GM21723 (cell line): ENCODE data around the gene TENM4.

Source experiments
- ATAC-seq: cut with Tn5 transposase; IDR thresholded peaks from one replicate; pipeline ENCODE4 v1.9.1; 2021; ENCODE audit warnings: mild to moderate bottlenecking, moderate library complexity; ENCODE audit not compliant: unreplicated experiment

The TENM4 gene

GRCh38 chr11:79261684-79262083, 179.1 kb downstream of the TENM4 start:
- ATAC-seq: no peak

GRCh38 chr11:79259800-79260199, 181.0 kb downstream of the TENM4 start:
- ATAC-seq: no peak

GRCh38 chr11:79258576-79258975, 182.3 kb downstream of the TENM4 start:
- no peak for ATAC-seq

DNA sequence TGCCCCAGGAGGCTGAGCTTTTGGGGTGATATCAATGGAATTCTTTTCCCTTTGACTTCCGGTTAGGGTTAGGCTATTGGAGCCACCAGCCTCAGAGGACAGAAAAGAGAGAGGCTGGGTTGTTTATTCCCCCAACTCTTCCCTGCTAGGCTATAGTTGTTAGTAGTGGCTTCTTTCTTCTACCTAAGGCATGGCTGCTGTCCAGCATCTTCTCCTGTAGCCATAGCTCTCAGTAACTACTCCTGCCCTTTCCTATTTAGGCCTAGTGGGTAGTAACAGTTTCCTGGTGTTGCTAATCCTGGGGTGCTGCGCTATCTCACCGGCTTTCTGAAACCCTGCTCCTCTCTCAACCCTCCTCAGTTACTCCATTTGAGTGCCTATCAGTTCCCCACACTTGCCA, 184.9 kb downstream of the TENM4 start:
- no peak for ATAC-seq

DNA sequence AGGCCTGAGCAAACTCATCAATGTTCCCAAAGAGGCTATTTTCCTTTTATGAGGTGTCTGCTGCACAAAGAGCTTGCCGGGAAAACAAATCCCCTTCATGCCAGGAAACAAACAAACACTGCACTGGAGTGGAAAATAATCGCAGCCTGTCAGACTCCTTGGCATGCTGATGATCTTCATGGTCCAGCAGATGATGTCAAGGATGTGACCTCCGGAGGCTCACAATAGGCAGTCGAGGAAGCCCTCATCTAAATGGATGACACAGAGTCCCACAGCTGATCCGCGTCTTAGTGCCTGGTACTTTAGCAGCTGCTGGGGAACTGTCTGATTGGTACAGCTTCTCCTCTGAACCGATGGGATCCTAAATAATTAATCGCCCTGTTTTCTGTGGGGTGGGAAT, 187.6 kb downstream of the TENM4 start:
- ATAC-seq: no peak

DNA sequence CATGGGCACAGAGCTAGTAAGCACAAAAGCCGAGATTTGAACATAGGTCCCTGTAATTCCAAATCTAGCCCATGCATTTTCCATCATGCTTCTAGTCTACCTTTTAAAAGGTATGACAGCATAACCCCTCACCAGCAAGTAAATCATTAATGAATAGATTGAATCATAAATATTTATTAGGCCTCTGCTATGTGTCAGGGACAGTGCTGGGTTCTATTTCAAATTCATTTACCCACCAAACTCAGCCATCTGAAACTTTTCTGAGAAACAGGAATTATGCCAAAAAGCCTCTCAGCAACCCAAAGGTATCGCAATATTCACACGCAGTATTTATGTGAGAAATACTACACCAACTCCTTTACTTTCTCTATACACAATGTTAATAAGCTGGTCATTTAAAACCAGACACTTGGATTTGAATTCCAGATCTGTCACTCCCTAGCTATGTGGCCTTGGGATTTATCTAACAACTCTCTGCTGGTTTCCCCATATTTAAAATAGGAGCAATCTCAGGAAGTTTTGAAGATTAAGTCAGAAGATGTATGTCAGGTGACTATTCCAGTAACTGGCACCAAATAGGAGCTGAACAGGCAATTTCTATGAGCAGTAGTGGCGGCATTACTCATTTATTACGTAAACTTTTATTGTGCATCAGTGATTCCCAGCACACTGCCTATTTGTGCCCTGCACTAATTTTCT, 191.4 kb downstream of the TENM4 start:
- no peak for ATAC-seq

- ATAC-seq: no peak
Measured at GRCh38 chr11:79244798-79245197, 196.0 kb downstream of the TENM4 start.

DNA sequence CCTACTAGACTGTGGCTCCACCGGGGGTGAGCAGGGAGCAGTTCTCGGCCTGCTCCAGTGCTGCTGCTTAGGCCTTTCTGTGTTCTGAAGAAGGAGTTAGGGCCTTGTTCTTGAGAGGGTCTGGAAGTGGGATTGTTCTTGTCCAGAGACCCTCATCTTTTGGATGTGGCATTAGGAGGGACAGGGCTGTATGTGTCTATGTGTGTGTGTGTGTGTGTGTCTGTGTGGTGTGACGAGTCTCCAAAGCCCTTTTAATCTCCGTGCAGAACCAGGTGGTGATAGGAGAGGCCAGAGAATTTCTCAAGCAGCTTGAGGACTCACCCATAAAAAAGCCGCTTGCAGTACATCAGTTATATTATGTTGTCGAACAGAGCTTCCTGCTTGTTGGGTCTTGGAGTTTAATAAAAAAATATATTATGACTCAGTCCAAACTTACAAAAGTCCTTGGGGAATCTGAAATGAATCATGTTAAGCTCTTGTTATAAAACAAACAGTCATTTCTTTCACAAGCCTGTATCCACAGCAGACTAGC, 196.5 kb downstream of the TENM4 start:
- ATAC-seq: no peak

DNA sequence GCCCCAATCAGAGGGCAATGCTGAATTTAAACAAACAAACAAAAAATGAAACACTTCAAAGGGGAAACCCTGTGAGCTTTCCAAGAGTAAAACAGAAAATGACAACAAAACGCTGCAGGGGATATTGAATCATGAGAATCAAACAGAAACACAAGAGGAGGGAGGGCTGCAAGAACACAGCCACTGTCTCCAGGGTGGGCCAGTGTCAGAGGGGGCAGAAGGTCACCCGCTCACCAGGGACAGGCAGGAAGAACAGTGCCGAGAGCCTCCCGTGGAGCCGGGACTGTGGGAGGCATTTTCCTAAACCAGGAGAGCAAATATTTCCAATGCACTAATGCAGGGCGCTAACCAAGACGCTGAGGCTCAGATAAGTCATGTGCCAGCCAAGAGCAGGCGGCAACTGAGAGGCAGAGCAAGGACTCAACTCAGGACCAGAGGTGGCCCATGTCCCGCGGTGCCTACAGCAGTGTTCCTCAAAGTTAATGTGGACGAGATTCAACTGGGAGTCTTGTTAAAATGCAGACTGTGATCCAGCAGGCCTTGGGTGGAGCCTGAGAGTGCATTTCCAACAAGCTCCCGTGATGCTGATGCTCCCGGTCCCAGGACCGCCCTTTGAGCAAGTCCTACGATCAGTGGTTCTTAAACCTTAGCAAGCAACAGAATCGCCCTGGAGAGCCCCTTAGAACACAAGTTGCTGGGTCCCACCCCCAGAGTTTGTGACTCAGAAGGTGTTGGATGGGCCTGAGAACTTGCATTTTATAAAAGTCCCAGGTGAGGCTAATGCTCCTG, 197.2 kb downstream of the TENM4 start:
- no peak for ATAC-seq

DNA sequence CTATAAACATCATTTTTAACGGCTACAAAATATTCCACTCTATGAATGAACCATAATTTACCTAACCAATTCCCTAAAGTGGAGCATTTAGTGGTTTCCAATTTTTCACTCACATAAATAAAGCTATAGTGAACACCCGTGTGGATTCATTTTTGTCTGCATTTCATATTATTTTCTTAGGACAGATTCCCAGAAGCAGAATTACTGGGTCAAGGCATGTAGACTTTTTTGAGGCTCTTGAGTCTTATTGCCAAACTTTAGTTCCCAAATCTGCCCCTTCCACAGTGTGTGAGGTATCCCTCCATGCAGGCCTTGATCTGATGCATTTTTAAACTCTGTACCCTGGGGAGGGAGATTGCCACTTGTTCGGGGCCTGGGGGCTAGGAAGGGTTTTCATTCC, 198.2 kb downstream of the TENM4 start:
- ATAC-seq: no peak

DNA sequence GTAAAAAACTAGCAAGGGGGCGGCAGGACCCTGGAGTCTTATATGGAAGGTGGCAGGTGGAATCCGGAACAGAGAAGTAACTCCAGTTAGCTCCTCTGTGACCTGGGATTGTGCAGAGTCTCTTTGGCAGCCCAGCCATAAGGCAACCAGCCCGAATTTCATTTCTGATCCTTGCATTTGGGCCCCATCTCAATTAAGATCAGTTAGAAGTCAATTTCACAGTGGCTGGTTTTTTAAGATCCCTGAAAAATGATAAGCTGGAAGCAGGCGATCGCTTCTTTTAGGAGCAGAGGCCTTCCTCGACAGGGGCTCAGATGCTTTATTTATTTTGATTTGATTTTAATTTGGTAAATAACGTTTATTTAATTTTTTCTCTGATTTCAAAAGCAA, 199.0 kb downstream of the TENM4 start:
- ATAC-seq: no peak

DNA sequence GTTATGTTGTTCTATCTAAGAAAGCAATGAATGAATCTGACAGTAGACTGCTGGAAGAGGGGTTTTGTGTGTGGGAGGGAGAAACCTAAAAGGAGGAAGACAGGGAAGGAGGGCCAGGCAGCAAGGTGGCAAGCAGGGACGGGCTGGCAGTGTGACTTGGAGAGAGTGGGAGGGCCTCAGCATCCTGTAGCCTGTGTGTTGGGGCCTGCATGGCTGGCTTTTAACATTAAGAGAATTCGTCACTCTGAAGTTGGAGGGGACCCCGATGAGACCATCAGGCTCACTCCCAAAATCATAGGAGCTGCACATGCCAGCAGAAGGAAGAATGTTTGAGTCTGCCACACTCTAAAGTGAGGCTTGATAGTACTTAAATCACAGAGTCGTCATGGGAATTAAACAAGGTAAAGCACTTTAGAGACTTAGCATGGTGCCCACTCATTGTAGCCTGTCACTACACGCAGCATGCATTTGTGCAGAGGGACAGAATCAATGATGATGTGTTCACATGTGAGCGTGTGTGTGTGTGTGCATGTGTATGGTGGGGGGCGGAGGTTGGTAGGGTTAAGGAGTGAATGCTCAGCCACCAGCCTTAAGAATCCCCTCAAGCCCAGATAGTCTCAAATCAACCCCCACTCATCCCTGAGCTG, 199.5 kb downstream of the TENM4 start:
- no peak for ATAC-seq

DNA sequence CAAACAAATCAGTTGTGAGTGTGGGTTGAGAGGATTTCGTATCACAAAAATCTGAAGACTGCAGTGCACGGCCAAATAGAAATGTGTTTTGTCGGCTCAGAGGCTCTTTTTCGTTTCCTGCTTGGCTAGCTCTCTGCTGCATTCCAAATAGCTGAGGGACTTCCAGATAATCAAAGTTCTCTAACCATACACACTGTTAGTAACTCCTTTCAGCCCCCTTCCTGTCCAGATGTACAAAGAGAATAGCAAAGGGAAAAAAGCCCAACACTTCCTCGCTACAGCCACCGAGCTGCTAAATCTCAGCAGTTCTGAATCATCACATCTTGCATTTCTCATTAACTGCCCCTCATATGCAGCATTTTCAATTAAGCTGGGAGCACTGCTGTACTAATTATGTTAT, 203.1 kb downstream of the TENM4 start:
- no peak for ATAC-seq

DNA sequence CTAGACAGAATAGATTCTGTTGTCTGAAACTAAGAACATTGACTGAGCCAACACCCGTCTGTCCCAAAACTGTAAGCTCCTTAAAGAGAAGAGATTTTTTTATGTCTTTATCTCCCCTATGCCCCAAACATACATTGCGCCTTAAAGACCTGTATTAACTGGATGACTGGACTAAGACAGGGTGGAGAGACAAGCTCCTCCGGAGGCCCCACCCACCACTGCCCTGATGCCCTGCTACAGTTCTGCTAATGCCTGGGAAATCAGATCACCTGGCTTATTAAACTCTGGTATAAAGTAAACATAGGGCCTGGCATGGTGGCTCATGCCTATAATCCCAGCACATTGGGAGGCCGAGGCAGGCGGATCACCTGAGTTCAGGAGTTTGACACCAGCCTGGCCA, 203.7 kb downstream of the TENM4 start:
- no peak for ATAC-seq

- no peak for ATAC-seq
Measured at GRCh38 chr11:79236541-79236971, 204.3 kb downstream of the TENM4 start.

DNA sequence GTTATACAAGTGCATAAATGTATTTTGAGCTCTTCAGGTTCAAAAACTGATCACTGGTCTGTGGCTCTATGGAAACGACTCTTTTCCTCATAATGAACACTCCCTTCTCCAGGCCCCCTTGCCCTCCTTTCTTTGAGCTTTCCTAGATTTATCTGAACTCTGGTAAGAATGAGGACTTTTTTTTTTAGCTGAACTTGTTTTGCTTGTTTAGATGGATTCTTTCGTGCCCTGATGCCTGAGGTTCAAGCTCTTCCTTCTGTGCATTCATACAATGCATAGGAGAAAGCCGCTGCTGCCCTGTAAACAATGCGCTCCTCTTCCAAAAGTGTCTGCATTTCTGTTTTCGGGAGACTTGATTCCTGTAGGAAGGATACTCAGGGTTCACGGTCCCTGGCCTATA, 205.1 kb downstream of the TENM4 start:
- no peak for ATAC-seq

- no peak for ATAC-seq
Measured at GRCh38 chr11:79232346-79232745, 208.5 kb downstream of the TENM4 start.

- no peak for ATAC-seq
Measured at GRCh38 chr11:79229047-79229446, 211.8 kb downstream of the TENM4 start.

DNA sequence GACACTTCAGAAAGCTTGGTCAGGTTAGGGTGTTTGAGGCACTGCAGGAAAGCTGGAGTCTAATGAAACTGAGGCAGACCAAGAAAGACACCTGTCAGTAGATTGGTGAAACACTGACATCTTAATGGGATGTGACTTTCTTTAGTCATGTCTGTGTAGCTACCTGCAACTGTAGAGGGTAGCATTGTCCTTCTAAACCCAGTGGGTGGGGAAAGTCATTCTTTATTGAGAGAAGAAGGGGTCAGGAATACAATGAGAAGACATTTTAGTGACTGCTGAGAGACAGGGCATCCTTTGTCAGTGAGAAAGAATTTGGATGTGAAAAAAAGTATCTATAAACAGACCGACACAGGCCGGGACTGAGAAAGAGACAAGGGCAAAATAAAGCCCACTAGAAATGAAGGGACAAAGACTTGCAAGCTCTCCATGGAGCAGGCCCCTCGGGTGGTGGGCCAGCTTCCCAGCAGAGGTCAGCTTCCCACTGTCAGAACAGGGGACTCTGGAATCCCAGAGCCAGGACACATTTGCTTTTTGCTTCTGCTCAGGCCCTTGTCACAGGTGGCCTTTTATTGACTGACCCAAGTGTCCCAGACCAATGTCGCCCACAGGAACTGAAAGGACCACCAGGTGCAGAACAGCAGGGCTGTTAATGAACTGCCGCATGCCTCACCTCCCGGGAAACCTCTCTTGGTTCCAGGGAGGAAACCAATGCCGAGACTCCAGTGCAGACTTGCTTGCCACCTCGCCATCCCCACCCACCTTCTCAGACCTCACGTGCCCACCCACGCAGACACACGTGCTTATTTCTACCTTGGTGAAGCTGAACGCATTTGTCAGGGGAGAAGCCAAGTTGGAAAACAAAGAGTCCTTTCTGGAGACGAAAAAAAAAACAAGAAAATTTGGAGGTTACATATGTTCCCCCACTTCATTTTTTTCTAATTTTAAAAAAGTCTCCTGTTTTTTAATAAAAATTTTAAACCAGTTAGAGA, 212.8 kb downstream of the TENM4 start:
- no peak for ATAC-seq

DNA sequence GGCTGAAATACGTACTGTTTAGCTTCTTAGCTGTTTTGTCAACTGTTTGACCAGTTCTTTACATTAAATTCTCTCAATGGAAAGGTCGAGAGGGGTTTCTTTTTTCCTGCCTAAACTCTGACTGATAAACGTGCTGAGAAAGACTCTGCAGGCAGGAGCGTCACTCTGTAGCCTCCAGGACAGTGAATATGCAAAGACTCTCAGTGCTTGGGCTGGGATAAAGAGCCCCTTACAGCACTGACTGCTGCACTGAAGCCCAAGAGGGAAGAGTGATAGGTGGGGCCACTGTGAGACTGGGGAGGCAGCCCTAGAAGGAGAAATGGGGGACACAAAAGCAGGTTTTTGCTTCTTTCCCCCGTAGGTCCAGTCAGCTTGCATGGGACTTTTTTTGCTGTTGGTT, 213.5 kb downstream of the TENM4 start:
- no peak for ATAC-seq

DNA sequence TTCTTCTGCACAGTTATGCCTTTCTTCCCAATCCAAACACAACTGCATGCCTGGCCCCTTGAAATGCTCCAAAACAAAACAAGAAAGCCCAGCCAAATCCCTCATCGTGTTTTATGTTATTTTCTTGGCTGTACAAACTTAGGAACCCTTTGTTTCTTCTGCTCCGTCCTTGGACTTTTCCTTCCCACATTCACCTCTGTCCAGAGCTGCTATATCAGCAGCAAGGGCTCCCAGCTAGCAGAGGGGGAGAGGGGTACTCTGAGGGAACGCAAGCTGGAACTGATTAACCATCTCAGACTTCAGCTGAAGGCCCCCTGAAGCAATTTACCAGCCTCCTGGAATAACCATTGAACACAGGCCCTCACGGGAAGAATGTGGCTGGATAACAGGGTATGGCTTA, 214.7 kb downstream of the TENM4 start:
- no peak for ATAC-seq
